ENCODE results near the gene METTL16.
"Not testable (repeated sequence)": the region's sequence is repeated elsewhere in the genome, so short reads cannot be mapped to it uniquely, and the experiment has no call there.

METTL16 gene

GRCh38 chr17:2508035-2508434, 3.7 kb downstream of the METTL16 start:
- Histone ChIP-seq H3K9ac (no peak overlapping the region), H2AFZ (ENCODE audit: low read depth) (no peak overlapping the region), H3K36me3 (ENCODE audit: insufficient read depth) (no peaks in the 10 kb centered on the region), H3K4me2 (no peak overlapping the region), H3K27ac (no peak overlapping the region), H3K4me3 (IDR thresholded peaks at IDR 0.05; ENCODE audit: insufficient read depth, low read depth, low read length) (no peak overlapping the region), H3K27me3 (ENCODE audit: insufficient read depth, low read depth) (no peaks in the 10 kb centered on the region), H4K20me1 (ENCODE audit: insufficient read depth) (no peaks in the 10 kb centered on the region), H3K79me2 (ENCODE audit: insufficient read depth, low read depth) (peaks cover 61% of the 10 kb centered on the region), H3K4me1 (ENCODE audit: low read depth, poor library complexity, severe bottlenecking) (peaks cover 7% of the 10 kb centered on the region)
- TF ChIP-seq CTCF (conservative IDR thresholded peaks at IDR 0.05; ENCODE audit: low read depth, low read length) = no peak

DNA sequence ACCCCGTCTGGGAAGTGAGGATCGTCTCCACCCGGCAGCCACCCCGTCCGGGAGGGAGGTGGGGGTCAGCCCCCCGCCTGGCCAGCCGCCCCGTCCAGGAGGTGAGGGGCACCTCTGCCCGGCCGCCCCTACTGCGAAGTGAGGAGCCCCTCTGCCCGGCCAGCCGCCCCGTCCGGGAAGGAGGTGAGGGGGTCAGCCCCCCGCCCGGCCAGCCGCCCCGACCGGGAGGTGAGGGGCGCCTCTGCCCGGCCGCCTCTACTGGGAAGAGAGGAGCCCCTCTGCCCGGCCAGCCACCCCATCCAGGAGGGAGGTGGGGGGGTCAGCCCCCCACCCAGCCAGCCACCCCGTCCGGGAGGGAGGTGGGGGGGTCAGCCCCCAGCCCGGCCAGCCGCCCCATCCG, 4.7 kb downstream of the METTL16 start:
- not testable (repeated sequence) for H3K9ac ChIP-seq; H3K27me3 ChIP-seq (ENCODE audit: insufficient read depth, low read depth); H3K27ac ChIP-seq; H4K20me1 ChIP-seq (ENCODE audit: insufficient read depth); H3K36me3 ChIP-seq (ENCODE audit: insufficient read depth); H2AFZ ChIP-seq (ENCODE audit: low read depth); H3K4me1 ChIP-seq (ENCODE audit: low read depth, poor library complexity, severe bottlenecking); H3K4me2 ChIP-seq; H3K4me3 ChIP-seq (IDR thresholded peaks at IDR 0.05; ENCODE audit: insufficient read depth, low read depth, low read length)
- H3K79me2 ChIP-seq (ENCODE audit: insufficient read depth, low read depth) = peaks cover 69% of the 10 kb centered on the region

- Histone ChIP-seq H3K36me3 (ENCODE audit: insufficient read depth) (no peaks in the 10 kb centered on the region), H2AFZ (ENCODE audit: low read depth) (no peak overlapping the region), H3K4me3 (IDR thresholded peaks at IDR 0.05; ENCODE audit: insufficient read depth, low read depth, low read length) (no peak overlapping the region), H4K20me1 (ENCODE audit: insufficient read depth) (no peaks in the 10 kb centered on the region), H3K79me2 (ENCODE audit: insufficient read depth, low read depth) (peaks cover 40% of the 10 kb centered on the region), H3K4me1 (ENCODE audit: low read depth, poor library complexity, severe bottlenecking) (no peaks in the 10 kb centered on the region), H3K4me2 (no peak overlapping the region), H3K27me3 (ENCODE audit: insufficient read depth, low read depth) (no peaks in the 10 kb centered on the region), H3K27ac (no peak overlapping the region), H3K9ac (no peak overlapping the region)
- TF ChIP-seq CTCF (conservative IDR thresholded peaks at IDR 0.05; ENCODE audit: low read depth, low read length) = no peak
Measured at GRCh38 chr17:2503627-2504026, 8.1 kb downstream of the METTL16 start.

- peaks cover 34% of the 10 kb centered on the region for H3K79me2 ChIP-seq (ENCODE audit: insufficient read depth, low read depth)
Measured at GRCh38 chr17:2502871-2503580, 8.7 kb downstream of the METTL16 start.

More at GRCh38 chr17:2502871-2503580, 8.7 kb downstream of the METTL16 start:
- no peak overlapping the region for H3K9ac ChIP-seq
- no peak overlapping the region for H3K27ac ChIP-seq
- no peak for TF ChIP-seq CTCF (conservative IDR thresholded peaks at IDR 0.05; ENCODE audit: low read depth, low read length)
- H2AFZ ChIP-seq (ENCODE audit: low read depth) = no peak overlapping the region
- H3K27me3 ChIP-seq (ENCODE audit: insufficient read depth, low read depth) = no peaks in the 10 kb centered on the region
- H3K4me3 ChIP-seq (IDR thresholded peaks at IDR 0.05; ENCODE audit: insufficient read depth, low read depth, low read length) = no peak overlapping the region
- no peaks in the 10 kb centered on the region for H4K20me1 ChIP-seq (ENCODE audit: insufficient read depth)
- no peaks in the 10 kb centered on the region for H3K4me1 ChIP-seq (ENCODE audit: low read depth, poor library complexity, severe bottlenecking)
- H3K4me2 ChIP-seq = no peak overlapping the region
- no peaks in the 10 kb centered on the region for H3K36me3 ChIP-seq (ENCODE audit: insufficient read depth)

All from KMS-11 (cell line).